Measurements from ENCODE around the gene UBE2QL1.

UBE2QL1 gene

GRCh38 chr5:6462671-6463070 is 14.0 kb downstream of the UBE2QL1 start:
- DNase-seq (ENCODE audit: extremely low read depth, insufficient read length) = no peak
- TF ChIP-seq CTCF (IDR thresholded peaks at IDR 0.05; ENCODE audit: insufficient read depth, low read length, poor library complexity, severe bottlenecking) = no peak
- Histone ChIP-seq H3K36me3 (ENCODE audit: control insufficient read depth, insufficient read depth, low read length) (no peaks in the 10 kb centered on the region), H3K4me3 (replicated peaks; ENCODE audit: low read depth, low read length) (no peak overlapping the region), H3K27me3 (replicated peaks; ENCODE audit: control insufficient read depth, insufficient read depth, low read length) (no peaks in the 10 kb centered on the region; the same call in 1 of the 2 replicates)

- TF ChIP-seq CTCF (IDR thresholded peaks at IDR 0.05; ENCODE audit: insufficient read depth, low read length, poor library complexity, severe bottlenecking) = no peak
- DNase-seq (ENCODE audit: extremely low read depth, insufficient read length) = no peak
- H3K4me3 ChIP-seq (replicated peaks; ENCODE audit: low read depth, low read length) = no peak overlapping the region
- no peaks in the 10 kb centered on the region for H3K36me3 ChIP-seq (ENCODE audit: control insufficient read depth, insufficient read depth, low read length)
- H3K27me3 ChIP-seq (replicated peaks; ENCODE audit: control insufficient read depth, insufficient read depth, low read length) = no peaks in the 10 kb centered on the region; the same call in 1 of the 2 replicates
Measured at GRCh38 chr5:6464441-6464840, 15.8 kb downstream of the UBE2QL1 start.

- no peaks in the 10 kb centered on the region for H3K27me3 ChIP-seq (replicated peaks; ENCODE audit: control insufficient read depth, insufficient read depth, low read length)
- H3K4me3 ChIP-seq (replicated peaks; ENCODE audit: low read depth, low read length) = no peak overlapping the region
- no peak for DNase-seq (ENCODE audit: extremely low read depth, insufficient read length)
- TF ChIP-seq CTCF (IDR thresholded peaks at IDR 0.05; ENCODE audit: insufficient read depth, low read length, poor library complexity, severe bottlenecking) = no peak
- H3K36me3 ChIP-seq (ENCODE audit: control insufficient read depth, insufficient read depth, low read length) = no peaks in the 10 kb centered on the region
Measured at GRCh38 chr5:6465831-6466790, 17.5 kb downstream of the UBE2QL1 start.

- H3K36me3 ChIP-seq (ENCODE audit: control insufficient read depth, insufficient read depth, low read length) = no peaks in the 10 kb centered on the region
- H3K27me3 ChIP-seq (replicated peaks; ENCODE audit: control insufficient read depth, insufficient read depth, low read length) = no peaks in the 10 kb centered on the region
- no peak for TF ChIP-seq CTCF (IDR thresholded peaks at IDR 0.05; ENCODE audit: insufficient read depth, low read length, poor library complexity, severe bottlenecking)
- H3K4me3 ChIP-seq (replicated peaks; ENCODE audit: low read depth, low read length) = no peak overlapping the region
- no peak for DNase-seq (ENCODE audit: extremely low read depth, insufficient read length)
Measured at GRCh38 chr5:6466975-6467567, 18.4 kb downstream of the UBE2QL1 start.

- no peak for DNase-seq (ENCODE audit: extremely low read depth, insufficient read length)
- H3K4me3 ChIP-seq (replicated peaks; ENCODE audit: low read depth, low read length) = no peak overlapping the region
- no peaks in the 10 kb centered on the region for H3K36me3 ChIP-seq (ENCODE audit: control insufficient read depth, insufficient read depth, low read length)
- no peak for TF ChIP-seq CTCF (IDR thresholded peaks at IDR 0.05; ENCODE audit: insufficient read depth, low read length, poor library complexity, severe bottlenecking)
- no peaks in the 10 kb centered on the region for H3K27me3 ChIP-seq (replicated peaks; ENCODE audit: control insufficient read depth, insufficient read depth, low read length)
Measured at GRCh38 chr5:6467591-6467990, 18.9 kb downstream of the UBE2QL1 start.

All from GM06990 (cell line).